Ascending aorta (tissue), 2 donors: ENCODE measurements around the gene MBP. TPM values are rescaled to one million over a fixed set of nuclear protein-coding genes. Genes with fewer than 3 reads are reported as not detected.
A peak's percentile ranks its signal among the peaks of the same experiment; 100 is the strongest.

ENCODE experiments used
- DNase-seq, 2 donors: peaks; one replicate each; pipeline ENCODE4 v3.0.0-alpha.2; 2019; ENCODE audit warnings: low spot score in 2 of 2
- H3K27ac ChIP-seq, 2 donors: fragments of 200-600 bp; sonication (generic); one replicate each; pipeline ENCODE4 v1.5.1; 2016 to 2017; ENCODE audit warnings: mild to moderate bottlenecking in 1 of 2
- H3K27me3 ChIP-seq: fragments of 200-600 bp; sonication (generic); one replicate; pipeline ENCODE4 v1.5.1; 2017
- H3K36me3 ChIP-seq, 2 donors: fragments of 200-600 bp; sonication (generic); one replicate each; pipeline ENCODE4 v1.5.1; 2016
- H3K4me1 ChIP-seq, 2 donors: fragments of 200-600 bp; sonication (generic); one replicate each; pipeline ENCODE4 v1.5.1; 2016 to 2017; ENCODE audit warnings: mild to moderate bottlenecking in 1 of 2
- H3K4me3 ChIP-seq, 2 donors: fragments of 200-600 bp; sonication (generic); one replicate each; pipeline ENCODE4 v1.5.1; 2016 to 2017; ENCODE audit warnings: mild to moderate bottlenecking in 1 of 2
- H3K9me3 ChIP-seq, 2 donors: fragments of 200-600 bp; sonication (generic); one replicate each; pipeline ENCODE4 v1.5.1; 2016
- intact Hi-C: fragments of 100-400 bp; cut with DNase I; formaldehyde crosslinking; loops from one replicate; pipeline ENCODE4 v1.15.1; 2023
- total RNA-seq: library from RNA; depleted of rRNA; stranded (reverse); fragments of >200 nt; gene quantifications from one replicate; pipeline ENCODE4 v1.1.0, GENCODE V29; 2016
- TF ChIP-seq, protein P1 (sequence below), 3 experiments: fragments of 200-600 bp in 2 of 3; fragments of 450-650 bp in 1 of 3; sonication (generic) in 2 of 3; IDR thresholded peaks; one replicate each; pipeline ENCODE4 v1.5.1; 2016 to 2019; ENCODE audit warnings: antibody characterized with exemption in 3 of 3, mild to moderate bottlenecking in 1 of 3, moderate library complexity in 1 of 3

Gene MBP
- total RNA-seq, 1 donor from 2014 or later: 8.1 TPM

DNA sequence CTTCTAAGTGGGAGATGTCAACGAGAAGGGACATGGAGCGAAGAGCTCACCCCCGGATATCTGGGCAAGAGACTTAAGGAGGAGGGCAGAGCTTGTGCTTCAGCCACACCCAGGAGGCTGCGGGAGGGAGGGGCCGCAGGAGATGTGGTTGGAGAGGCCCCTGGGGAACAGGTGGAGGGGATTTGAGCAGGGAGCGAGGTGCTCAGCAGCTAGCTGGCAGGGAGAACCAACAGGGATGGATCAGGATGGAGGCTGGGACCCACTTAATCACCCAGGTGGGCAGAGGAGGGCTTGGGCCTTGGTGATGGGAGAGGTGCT is 78.3 kb downstream of the MBP start:
- no peaks in the 10 kb centered on the region for H3K9me3 ChIP-seq
- TF ChIP-seq, protein P1, sequence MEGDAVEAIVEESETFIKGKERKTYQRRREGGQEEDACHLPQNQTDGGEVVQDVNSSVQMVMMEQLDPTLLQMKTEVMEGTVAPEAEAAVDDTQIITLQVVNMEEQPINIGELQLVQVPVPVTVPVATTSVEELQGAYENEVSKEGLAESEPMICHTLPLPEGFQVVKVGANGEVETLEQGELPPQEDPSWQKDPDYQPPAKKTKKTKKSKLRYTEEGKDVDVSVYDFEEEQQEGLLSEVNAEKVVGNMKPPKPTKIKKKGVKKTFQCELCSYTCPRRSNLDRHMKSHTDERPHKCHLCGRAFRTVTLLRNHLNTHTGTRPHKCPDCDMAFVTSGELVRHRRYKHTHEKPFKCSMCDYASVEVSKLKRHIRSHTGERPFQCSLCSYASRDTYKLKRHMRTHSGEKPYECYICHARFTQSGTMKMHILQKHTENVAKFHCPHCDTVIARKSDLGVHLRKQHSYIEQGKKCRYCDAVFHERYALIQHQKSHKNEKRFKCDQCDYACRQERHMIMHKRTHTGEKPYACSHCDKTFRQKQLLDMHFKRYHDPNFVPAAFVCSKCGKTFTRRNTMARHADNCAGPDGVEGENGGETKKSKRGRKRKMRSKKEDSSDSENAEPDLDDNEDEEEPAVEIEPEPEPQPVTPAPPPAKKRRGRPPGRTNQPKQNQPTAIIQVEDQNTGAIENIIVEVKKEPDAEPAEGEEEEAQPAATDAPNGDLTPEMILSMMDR (IDR thresholded peaks at IDR 0.05): no peak
- no peaks in the 10 kb centered on the region for H3K27me3 ChIP-seq
- no peak overlapping the region for H3K4me3 ChIP-seq
- no peaks in the 10 kb centered on the region for H3K36me3 ChIP-seq
- H3K27ac ChIP-seq: peak overlapping the region; percentile 60 to 66
- DNase-seq: no peak
- peaks cover 3 to 9% of the 10 kb centered on the region in 2 donors for H3K4me1 ChIP-seq
- intact Hi-C loops: loop anchor here (2.0 kb wide), 1 partner anchor 53 kb away; no protein-coding TSS in a partner anchor

DNA sequence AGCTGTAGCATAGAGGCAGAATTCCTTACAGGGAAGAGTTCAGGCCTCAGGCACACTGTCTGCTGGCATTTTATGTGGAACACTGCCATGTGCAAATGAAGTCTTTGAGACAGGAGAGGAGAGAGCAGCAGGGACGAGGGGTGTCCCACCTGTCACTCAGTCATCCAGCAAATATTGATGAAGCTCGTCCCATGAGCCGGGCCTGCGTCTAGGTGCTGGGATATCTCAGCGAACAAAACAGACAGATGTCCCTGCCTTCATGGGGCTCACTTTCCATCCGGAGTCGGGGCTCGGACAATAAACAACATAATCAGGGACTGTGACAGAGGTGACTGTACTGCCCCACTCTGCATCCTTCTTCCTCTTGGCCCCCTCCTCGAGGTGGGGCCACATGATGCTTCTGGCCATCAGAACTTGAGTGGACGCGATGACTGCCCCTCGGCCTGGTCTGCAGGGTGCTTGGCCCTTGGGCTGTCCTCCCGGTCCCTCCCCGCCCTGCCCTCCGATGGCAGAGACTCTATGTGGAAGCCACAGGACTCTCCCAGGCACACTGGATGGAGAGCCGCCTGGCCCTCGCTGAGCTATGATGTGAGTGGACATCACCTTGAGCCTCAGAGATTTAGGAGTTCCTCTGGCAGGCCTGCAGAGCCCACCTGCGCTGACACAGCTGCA is 78.8 kb downstream of the MBP start:
- intact Hi-C loops: loop anchor here (2.0 kb wide), 1 partner anchor 53 kb away; no protein-coding TSS in a partner anchor
- TF ChIP-seq, protein P1 (IDR thresholded peaks at IDR 0.05): no peak
- peak overlapping the region; percentile 60 to 66 for H3K27ac ChIP-seq
- no peak overlapping the region for H3K4me3 ChIP-seq
- no peaks in the 10 kb centered on the region for H3K36me3 ChIP-seq
- no peaks in the 10 kb centered on the region for H3K9me3 ChIP-seq
- DNase-seq: peak in 1 of 2 donors; percentile 62
- no peaks in the 10 kb centered on the region for H3K27me3 ChIP-seq
- H3K4me1 ChIP-seq: peaks cover 3 to 9% of the 10 kb centered on the region in 2 donors

DNA sequence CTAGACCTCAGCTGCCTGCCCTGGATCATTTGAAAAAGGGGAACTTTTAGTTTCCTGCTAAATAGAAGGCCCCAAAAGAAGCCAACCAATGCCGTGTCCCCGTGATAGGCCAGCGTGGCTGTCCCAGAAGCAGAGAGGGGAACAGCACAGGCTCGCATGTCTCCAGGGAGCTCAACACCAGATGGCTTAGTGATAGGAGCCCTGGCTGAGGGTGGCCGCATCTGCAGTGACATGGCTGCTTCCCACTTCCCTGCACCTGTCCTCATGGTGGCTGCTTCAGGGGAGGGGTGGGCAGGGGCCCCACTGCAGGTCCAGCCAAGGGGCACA is 79.6 kb downstream of the MBP start:
- DNase-seq: peak in 1 of 2 donors; percentile 69
- TF ChIP-seq, protein P1 (IDR thresholded peaks at IDR 0.05): no peak
- Histone ChIP-seq H3K4me1 (peaks cover 3 to 9% of the 10 kb centered on the region in 2 donors), H3K9me3 (no peaks in the 10 kb centered on the region), H3K36me3 (no peaks in the 10 kb centered on the region), H3K27me3 (no peaks in the 10 kb centered on the region), H3K27ac (peak overlapping the region in 1 of 2 donors; percentile 66), H3K4me3 (no peak overlapping the region)
- intact Hi-C loops: no loop called here

DNA sequence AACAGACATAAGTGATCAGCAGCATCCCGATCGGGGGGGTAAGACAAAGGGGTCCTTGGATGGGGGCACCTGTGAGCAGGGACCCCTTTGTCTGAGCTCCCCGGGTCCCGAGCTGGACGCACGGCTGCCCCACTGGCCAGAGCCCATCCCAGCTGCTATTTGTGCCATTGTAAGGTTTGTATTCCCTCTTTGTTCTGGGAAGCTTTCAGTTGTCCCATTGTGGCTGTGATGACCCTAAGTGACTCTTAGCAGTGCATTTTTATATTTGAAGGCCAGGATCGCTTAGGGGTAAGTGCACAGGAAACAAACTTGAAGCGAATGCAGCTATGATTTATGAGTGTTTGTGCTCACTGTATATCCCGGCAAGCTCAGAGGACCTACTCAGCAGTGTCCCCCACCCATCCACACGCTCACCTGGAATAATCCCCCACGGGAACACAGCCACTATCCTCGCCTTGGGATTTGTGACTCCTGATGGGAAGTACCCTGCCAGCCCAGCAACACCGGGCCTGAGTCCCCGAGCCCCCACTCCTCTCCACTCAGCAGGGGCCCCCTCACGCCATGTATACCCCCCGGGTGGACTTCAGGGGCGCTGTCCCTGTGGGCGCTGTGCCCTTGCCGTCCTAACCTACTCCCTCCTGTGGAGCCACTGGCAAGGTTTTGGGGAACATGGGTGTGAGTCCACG is 80.1 kb downstream of the MBP start:
- intact Hi-C loops: no loop called here

DNA sequence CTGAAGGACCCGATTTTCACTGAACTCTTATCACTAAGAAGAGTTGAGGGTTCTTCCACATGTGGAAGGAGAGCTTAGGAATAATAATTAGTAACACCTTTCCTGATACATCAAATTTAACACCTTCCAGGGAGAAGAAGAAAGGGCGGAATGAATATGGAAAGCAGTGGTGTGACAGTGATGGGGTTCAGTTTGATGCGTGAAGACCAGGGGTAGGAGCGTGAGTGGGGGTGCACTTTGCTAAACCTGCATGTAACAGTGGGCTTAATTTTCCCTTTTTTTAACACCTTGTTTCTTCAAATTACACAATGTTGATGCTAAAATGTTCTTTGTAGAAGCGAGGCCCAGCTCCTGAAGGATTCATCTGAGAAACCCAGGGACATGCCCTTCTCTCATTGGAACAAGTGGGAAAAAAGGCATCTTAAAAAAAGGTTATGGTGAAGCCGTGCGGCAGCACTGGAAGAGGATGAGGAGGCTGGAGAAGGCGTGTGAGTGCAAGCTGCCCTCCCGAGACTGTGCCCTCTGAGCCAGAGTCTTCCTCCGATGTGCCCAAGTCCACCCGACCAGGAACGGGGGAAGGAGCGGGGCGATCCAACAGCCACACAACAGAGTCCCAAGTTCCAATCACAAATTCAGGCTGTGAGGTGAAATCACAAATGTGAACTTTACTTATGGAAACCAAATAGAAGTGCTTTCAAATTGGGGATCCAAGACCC is 80.8 kb downstream of the MBP start:
- Histone ChIP-seq H3K36me3 (peaks cover 0 to 6% of the 10 kb centered on the region in 2 donors), H3K9me3 (no peaks in the 10 kb centered on the region), H3K4me3 (no peak overlapping the region), H3K27ac (no peak overlapping the region), H3K4me1 (peaks cover 0 to 9% of the 10 kb centered on the region in 2 donors), H3K27me3 (no peaks in the 10 kb centered on the region)
- no peak for DNase-seq
- intact Hi-C loops: no loop called here
- TF ChIP-seq, protein P1 (IDR thresholded peaks at IDR 0.05): no peak

More for the DNA sequence above, 80.1 kb downstream of the MBP start:
- H3K4me1 ChIP-seq: peaks cover 3 to 9% of the 10 kb centered on the region in 2 donors
- H3K27me3 ChIP-seq: no peaks in the 10 kb centered on the region
- no peaks in the 10 kb centered on the region for H3K9me3 ChIP-seq
- TF ChIP-seq, protein P1 (IDR thresholded peaks at IDR 0.05): no peak
- DNase-seq: no peak
- H3K27ac ChIP-seq: peak overlapping the region in 1 of 2 donors; percentile 7
- no peak overlapping the region for H3K4me3 ChIP-seq
- H3K36me3 ChIP-seq: no peaks in the 10 kb centered on the region
